ENCODE results near the gene FOXP1. TPM values are rescaled to one million over a fixed set of nuclear protein-coding genes. Genes with fewer than 3 reads are reported as not detected.

Gene FOXP1
- total and polyA plus RNA-seq, 2 of the 13 experiments (the other 11 are each of a cell fraction or from before 2014, with no cell fraction given), result 40.4 to 59.0 TPM

- no peak for TF ChIP-seq TCF12 (IDR thresholded peaks at IDR 0.05)
- no peak for TF ChIP-seq TCF12 (CRISPR knock-in tag; IDR thresholded peaks at IDR 0.05)
- no peak for TF ChIP-seq ZNF749 (CRISPR knock-in tag; IDR thresholded peaks at IDR 0.05; ENCODE audit: borderline replicate concordance)
- TF ChIP-seq HOXA9 (CRISPR knock-in tag; IDR thresholded peaks at IDR 0.05; ENCODE audit: borderline replicate concordance), result no peak
- TF ChIP-seq ZNF280B (CRISPR knock-in tag; IDR thresholded peaks at IDR 0.05; ENCODE audit: borderline replicate concordance), result no peak
- no peak for TF ChIP-seq CBX1 (IDR thresholded peaks at IDR 0.05; ENCODE audit: low read depth)
- TF ChIP-seq ZBTB43 (CRISPR knock-in tag; conservative IDR thresholded peaks at IDR 0.05), result peak; percentile 84
- TF ChIP-seq TIGD3 (CRISPR knock-in tag; IDR thresholded peaks at IDR 0.05; ENCODE audit: borderline replicate concordance), result no peak
- TF ChIP-seq ZNF567 (CRISPR knock-in tag; IDR thresholded peaks at IDR 0.05; ENCODE audit: borderline replicate concordance), result no peak
- TF ChIP-seq TEF (CRISPR knock-in tag; IDR thresholded peaks at IDR 0.05), result no peak
- TF ChIP-seq ADNP (CRISPR knock-in tag; IDR thresholded peaks at IDR 0.05), result no peak
- TF ChIP-seq RAD21 (CRISPR knock-in tag; IDR thresholded peaks at IDR 0.05), result no peak; the same call in 1 of the 2 replicates
- TF ChIP-seq JUN (CRISPR knock-in tag; IDR thresholded peaks at IDR 0.05), result no peak
- peak; percentile 23 for TF ChIP-seq ZNF781 (CRISPR knock-in tag; IDR thresholded peaks at IDR 0.05; ENCODE audit: borderline replicate concordance, not compliant biosample characterization)
- TF ChIP-seq MATR3 (CRISPR knock-in tag; IDR thresholded peaks at IDR 0.05), result no peak
- no peak for TF ChIP-seq LBX2 (CRISPR knock-in tag; IDR thresholded peaks at IDR 0.05; ENCODE audit: borderline replicate concordance)
- no peak for TF ChIP-seq ATM (IDR thresholded peaks at IDR 0.05; ENCODE audit: borderline replicate concordance)
- TF ChIP-seq ATF5 (CRISPR knock-in tag; IDR thresholded peaks at IDR 0.05; ENCODE audit: low read depth), result no peak
- no peak for TF ChIP-seq ATF3 (CRISPR knock-in tag; IDR thresholded peaks at IDR 0.05)
- no peak for TF ChIP-seq GTF2F1 (IDR thresholded peaks at IDR 0.05; ENCODE audit: low read length)
- TF ChIP-seq THRA (CRISPR knock-in tag; IDR thresholded peaks at IDR 0.05; ENCODE audit: borderline replicate concordance), result peak; percentile 70; the same call in 1 of the 2 replicates
- peak; percentile 77 for TF ChIP-seq TEAD3 (CRISPR knock-in tag; optimal IDR thresholded peaks at IDR 0.05; ENCODE audit: borderline replicate concordance)
Observed at GRCh38 chr3:71254281-71255057, 329.1 kb downstream of the FOXP1 start (continued).
